HFFc6 (cell line): Measurements from ENCODE around the gene IYD. TPM values are rescaled to one million over a fixed set of nuclear protein-coding genes. Genes with fewer than 3 reads are reported as not detected.
A peak's percentile ranks its signal among the peaks of the same experiment; 100 is the strongest.

ENCODE experiments used
- DNase-seq: peaks from one replicate; pipeline ENCODE4 v3.0.0-alpha.2; 2018
- H3K27ac Mint-ChIP-seq: 2 replicates; pipeline ENCODE4 v1.8.0; 2020; ENCODE audit warnings: mild to moderate bottlenecking, mixed read lengths
- H3K27me3 Mint-ChIP-seq: 2 replicates; pipeline ENCODE4 v1.8.0; 2021; ENCODE audit warnings: mild to moderate bottlenecking, moderate library complexity, mixed read lengths; ENCODE audit not compliant: insufficient read depth
- H3K36me3 Mint-ChIP-seq: 2 replicates; pipeline ENCODE4 v1.8.0; 2021; ENCODE audit warnings: low read depth, mixed read lengths
- H3K4me1 Mint-ChIP-seq: 2 replicates; pipeline ENCODE4 v1.8.0; 2020; ENCODE audit warnings: low read depth, mixed read lengths
- H3K4me3 Mint-ChIP-seq: 2 replicates; pipeline ENCODE4 v1.8.0; 2020; ENCODE audit warnings: mild to moderate bottlenecking, moderate library complexity, mixed read lengths
- H3K9me3 Mint-ChIP-seq: 2 replicates; pipeline ENCODE4 v1.8.0; 2020; ENCODE audit warnings: mild to moderate bottlenecking, mixed read lengths
- CTCF ChIP-seq: fragments of 200-600 bp; sonication (generic); IDR thresholded peaks from 2 replicates; pipeline ENCODE4 v1.5.0; 2021; ENCODE audit warnings: antibody characterized with exemption, mild to moderate bottlenecking
- total RNA-seq, 6 experiments: library from RNA; stranded (reverse); fragmentation: NEBNext Ultra II Directional; extraction: Animal tissue kit (Norgen Biotek cat#: 25700); gene quantifications; 2 replicates in 1 of 6; 3 replicates in 5 of 6; pipeline ENCODE4 v1.2.3, GENCODE V29; 2021

IYD gene
- total RNA-seq, 6 experiments from 2014 or later, result not detected

- no peaks in the 10 kb centered on the region for H3K9me3 Mint-ChIP-seq
- peaks cover 8% of the 10 kb centered on the region for H3K27me3 Mint-ChIP-seq
- H3K27ac Mint-ChIP-seq, result no peak overlapping the region
- TF ChIP-seq CTCF, result no peak
- no peaks in the 10 kb centered on the region for H3K36me3 Mint-ChIP-seq
- H3K4me3 Mint-ChIP-seq, result no peak overlapping the region
- no peak for DNase-seq
- H3K4me1 Mint-ChIP-seq, result peaks cover 24% of the 10 kb centered on the region
Observed at GRCh38 chr6:150416128-150416527, 47.3 kb downstream of the IYD start.

- Mint-ChIP-seq H3K36me3 (no peaks in the 10 kb centered on the region), H3K27me3 (peaks cover 8% of the 10 kb centered on the region), H3K9me3 (no peaks in the 10 kb centered on the region), H3K4me1 (peaks cover 20% of the 10 kb centered on the region), H3K4me3 (no peak overlapping the region), H3K27ac (no peak overlapping the region)
- no peak for TF ChIP-seq CTCF
- no peak for DNase-seq
Observed at GRCh38 chr6:150417250-150417649, 48.4 kb downstream of the IYD start.

GRCh38 chr6:150417899-150418826, 49.4 kb downstream of the IYD start:
- Mint-ChIP-seq H3K4me1 (peaks cover 16% of the 10 kb centered on the region), H3K27me3 (peaks cover 14% of the 10 kb centered on the region), H3K9me3 (no peaks in the 10 kb centered on the region), H3K27ac (no peak overlapping the region), H3K4me3 (peak overlapping the region; percentile 66), H3K36me3 (no peaks in the 10 kb centered on the region)
- TF ChIP-seq CTCF, result peak; percentile 82
- peak; percentile 71 for DNase-seq

GRCh38 chr6:150418827-150419594, 50.2 kb downstream of the IYD start:
- H3K27me3 Mint-ChIP-seq, result peaks cover 16% of the 10 kb centered on the region
- H3K4me1 Mint-ChIP-seq, result peaks cover 16% of the 10 kb centered on the region
- peak overlapping the region; percentile 66 for H3K4me3 Mint-ChIP-seq
- peak; percentile 81 for TF ChIP-seq CTCF
- no peaks in the 10 kb centered on the region for H3K36me3 Mint-ChIP-seq
- H3K27ac Mint-ChIP-seq, result no peak overlapping the region
- H3K9me3 Mint-ChIP-seq, result no peaks in the 10 kb centered on the region
- peak; percentile 7 for DNase-seq

GRCh38 chr6:150420428-150420827, 51.6 kb downstream of the IYD start:
- Mint-ChIP-seq H3K9me3 (no peaks in the 10 kb centered on the region), H3K4me3 (no peak overlapping the region)

More at GRCh38 chr6:150420428-150420827, 51.6 kb downstream of the IYD start:
- no peak for TF ChIP-seq CTCF
- DNase-seq, result no peak
- no peak overlapping the region for H3K27ac Mint-ChIP-seq
- H3K4me1 Mint-ChIP-seq, result peaks cover 16% of the 10 kb centered on the region
- H3K36me3 Mint-ChIP-seq, result no peaks in the 10 kb centered on the region
- peaks cover 10% of the 10 kb centered on the region for H3K27me3 Mint-ChIP-seq
